Caco-2 (cell line): ENCODE measurements around the gene TLCD3B. TPM values are rescaled to one million over a fixed set of nuclear protein-coding genes. Genes with fewer than 3 reads are reported as not detected.

Experiments
- BruUV-seq: library from RNA; stranded (reverse); fragments of 400-500 nt; replicated peaks from 2 replicates; lab custom pipeline; 2021; lab: Mats Ljungman, UMichigan
- CTCF ChIA-PET: fragments of 300-600 bp; sonication (Branson Sonifier 250); formaldehyde crosslinking; loops from one replicate; lab custom pipeline; 2022; ENCODE audit warnings: antibody characterized with exemption; lab: Charles Lee
- POLR2A ChIA-PET: fragments of 300-600 bp; sonication (Branson Sonifier 250); formaldehyde crosslinking; loops from one replicate; lab custom pipeline; 2022; ENCODE audit warnings: antibody characterized with exemption; lab: Charles Lee
- DNase-seq, 2 experiments: peaks; one replicate each; pipeline versions ENCODE4 v3.0.0 to v3.0.0-alpha.2; 2020 to 2022
- H3K27me3 ChIP-seq: replicated peaks from 2 replicates; pipeline ENCODE4 v1.6.0; 2011; ENCODE audit warnings: low read length; ENCODE audit not compliant: control insufficient read depth, insufficient read depth
- H3K36me3 ChIP-seq: 2 replicates; pipeline ENCODE4 v1.5.1; 2011; ENCODE audit warnings: low read length; ENCODE audit not compliant: control insufficient read depth, insufficient read depth
- H3K4me1 ChIP-seq: fragments of 250-450 bp; sonication (Bioruptor Pico); 2 replicates; pipeline ENCODE4 v1.5.1; 2020; ENCODE audit warnings: mild to moderate bottlenecking
- H3K4me3 ChIP-seq: 2 replicates; pipeline ENCODE4 v1.5.1; 2011; ENCODE audit warnings: low read depth, mild to moderate bottlenecking, control low read depth, low read length
- H3K9me3 ChIP-seq: fragments of 250-450 bp; sonication (Bioruptor Pico); 2 replicates; pipeline ENCODE4 v1.5.1; 2020; ENCODE audit warnings: mild to moderate bottlenecking, moderate library complexity
- H3K27ac Mint-ChIP-seq: one replicate; pipeline ENCODE4 v1.8.0; 2022; ENCODE audit warnings: mixed read lengths; ENCODE audit not compliant: unreplicated experiment
- H3K27me3 Mint-ChIP-seq: one replicate; pipeline ENCODE4 v1.8.0; 2022; ENCODE audit warnings: mixed read lengths; ENCODE audit not compliant: insufficient read depth, unreplicated experiment
- H3K36me3 Mint-ChIP-seq: one replicate; pipeline ENCODE4 v1.8.0; 2022; ENCODE audit warnings: mild to moderate bottlenecking, mixed read lengths; ENCODE audit not compliant: insufficient read depth, unreplicated experiment
- H3K4me1 Mint-ChIP-seq: one replicate; pipeline ENCODE4 v1.8.0; 2022; ENCODE audit warnings: low read depth, mixed read lengths; ENCODE audit not compliant: unreplicated experiment
- H3K4me3 Mint-ChIP-seq: one replicate; pipeline ENCODE4 v1.8.0; 2022; ENCODE audit warnings: mild to moderate bottlenecking, moderate library complexity, mixed read lengths; ENCODE audit not compliant: unreplicated experiment
- H3K9me3 Mint-ChIP-seq: one replicate; pipeline ENCODE4 v1.8.0; 2022; ENCODE audit warnings: mixed read lengths; ENCODE audit not compliant: unreplicated experiment
- intact Hi-C: fragments of 100-400 bp; cut with micrococcal nuclease; formaldehyde crosslinking; loops from one replicate; pipeline ENCODE4 v1.10.0; 2022; ENCODE audit not compliant: unreplicated experiment
- total RNA-seq: library from RNA; stranded (reverse); gene quantifications from 2 replicates; pipeline ENCODE4 v1.2.3, GENCODE V29; 2022
- TF ChIP-seq, protein P1 (sequence below), 2 experiments: fragments of 200-600 bp in 1 of 2; IDR thresholded peaks; 1 replicate in 1 of 2; 2 replicates in 1 of 2; pipeline versions ENCODE4 v1.5.1 to v1.8.0; 2011 to 2022; ENCODE audit warnings: antibody characterized with exemption in 1 of 2, control low read depth in 1 of 2, inconsistent platforms in 1 of 2, low read depth in 1 of 2, low read length in 1 of 2, mild to moderate bottlenecking in 1 of 2, moderate library complexity in 1 of 2; ENCODE audit not compliant: insufficient read depth in 1 of 2, severe bottlenecking in 1 of 2, unreplicated experiment in 1 of 2

TLCD3B gene
- total RNA-seq, 1 experiment from 2014 or later = 0.48 TPM

DNA sequence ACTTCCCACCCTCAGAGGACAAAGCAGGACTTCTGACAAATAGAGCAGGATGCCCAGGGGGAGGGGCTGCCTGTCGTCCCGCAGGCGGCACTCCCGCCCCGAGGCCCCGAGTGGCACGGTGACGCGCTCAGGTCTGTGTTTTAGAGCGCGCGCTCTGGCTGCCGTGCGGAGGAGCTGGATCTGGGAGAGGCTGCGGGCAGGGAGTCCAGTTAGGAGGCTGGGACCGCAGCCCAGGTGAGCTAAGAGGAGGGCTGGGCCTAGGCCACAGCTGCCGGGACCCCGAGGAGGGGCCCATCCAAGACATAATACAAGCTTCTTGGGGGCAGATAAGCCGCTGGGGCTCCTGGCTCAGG is 26.7 kb downstream of the TLCD3B start:
- Mint-ChIP-seq H3K27me3 (no peaks in the 10 kb centered on the region), H3K27ac (no peak overlapping the region), H3K9me3 (no peaks in the 10 kb centered on the region), H3K4me3 (no peak overlapping the region), H3K36me3 (peaks cover 20% of the 10 kb centered on the region), H3K4me1 (no peaks in the 10 kb centered on the region)
- Histone ChIP-seq H3K27me3 (no peaks in the 10 kb centered on the region), H3K9me3 (no peaks in the 10 kb centered on the region), H3K36me3 (no peaks in the 10 kb centered on the region), H3K4me1 (no peaks in the 10 kb centered on the region), H3K4me3 (no peak overlapping the region)
- BruUV-seq = no TSS peak
- CTCF ChIA-PET = interaction anchor here (1.5 to 2.4 kb wide), 2 partner anchors 78 to 104 kb away, joined by 5 to 9 read pairs; partner anchors contain the start of genes ASPHD1, KCTD13 and SEZ6L2
- no peak for DNase-seq
- POLR2A ChIA-PET = no interaction called here
- intact Hi-C loops = no loop called here
- TF ChIP-seq, protein P1, sequence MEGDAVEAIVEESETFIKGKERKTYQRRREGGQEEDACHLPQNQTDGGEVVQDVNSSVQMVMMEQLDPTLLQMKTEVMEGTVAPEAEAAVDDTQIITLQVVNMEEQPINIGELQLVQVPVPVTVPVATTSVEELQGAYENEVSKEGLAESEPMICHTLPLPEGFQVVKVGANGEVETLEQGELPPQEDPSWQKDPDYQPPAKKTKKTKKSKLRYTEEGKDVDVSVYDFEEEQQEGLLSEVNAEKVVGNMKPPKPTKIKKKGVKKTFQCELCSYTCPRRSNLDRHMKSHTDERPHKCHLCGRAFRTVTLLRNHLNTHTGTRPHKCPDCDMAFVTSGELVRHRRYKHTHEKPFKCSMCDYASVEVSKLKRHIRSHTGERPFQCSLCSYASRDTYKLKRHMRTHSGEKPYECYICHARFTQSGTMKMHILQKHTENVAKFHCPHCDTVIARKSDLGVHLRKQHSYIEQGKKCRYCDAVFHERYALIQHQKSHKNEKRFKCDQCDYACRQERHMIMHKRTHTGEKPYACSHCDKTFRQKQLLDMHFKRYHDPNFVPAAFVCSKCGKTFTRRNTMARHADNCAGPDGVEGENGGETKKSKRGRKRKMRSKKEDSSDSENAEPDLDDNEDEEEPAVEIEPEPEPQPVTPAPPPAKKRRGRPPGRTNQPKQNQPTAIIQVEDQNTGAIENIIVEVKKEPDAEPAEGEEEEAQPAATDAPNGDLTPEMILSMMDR (IDR thresholded peaks at IDR 0.05; ENCODE audit: insufficient read depth in 1 of 2, low read depth in 1 of 2, low read length in 1 of 2, severe bottlenecking in 1 of 2, unreplicated experiment in 1 of 2) = no peak

DNA sequence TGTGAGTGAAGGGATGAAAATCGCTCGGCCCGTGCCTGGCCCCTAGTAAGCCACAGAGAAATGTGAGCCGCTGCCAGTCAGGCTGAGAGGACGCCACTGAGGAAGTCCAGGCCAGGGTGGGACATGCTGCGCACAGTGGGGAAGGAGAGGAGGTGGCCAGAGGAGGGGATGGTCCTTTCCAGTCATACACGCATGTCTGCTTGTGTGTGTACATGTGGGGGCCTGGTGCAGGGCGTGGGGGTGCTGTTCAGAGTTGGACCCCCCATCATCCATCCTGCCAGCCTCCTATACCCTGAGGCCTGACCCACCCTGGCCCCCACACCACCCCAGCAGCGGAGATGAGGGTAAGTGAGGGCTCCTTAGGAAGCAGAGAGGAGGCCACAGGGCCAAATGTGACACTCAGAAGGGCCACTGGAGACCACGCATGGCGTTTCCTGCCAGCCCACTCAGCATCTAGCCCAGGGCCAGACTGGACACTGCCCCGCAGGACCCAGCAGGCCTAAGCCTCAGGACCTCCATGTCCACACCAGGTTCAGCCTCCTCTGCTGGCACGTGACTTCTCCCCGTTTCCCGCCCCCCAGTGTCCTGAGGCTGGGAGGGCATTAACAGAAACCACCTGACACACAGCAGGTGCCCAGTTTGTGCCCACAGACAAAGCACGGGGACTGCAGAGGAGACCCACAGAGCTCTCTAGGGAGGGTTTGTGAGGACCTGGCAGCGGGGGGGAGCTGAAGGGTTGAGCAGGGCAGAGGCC is 27.2 kb downstream of the TLCD3B start:
- intact Hi-C loops = no loop called here
- Mint-ChIP-seq H3K4me1 (no peaks in the 10 kb centered on the region), H3K36me3 (peaks cover 25% of the 10 kb centered on the region), H3K27me3 (no peaks in the 10 kb centered on the region), H3K4me3 (no peak overlapping the region), H3K9me3 (no peaks in the 10 kb centered on the region), H3K27ac (no peak overlapping the region)
- H3K9me3 ChIP-seq = no peaks in the 10 kb centered on the region
- no peak for DNase-seq
- H3K4me1 ChIP-seq = no peaks in the 10 kb centered on the region
- H3K36me3 ChIP-seq = no peaks in the 10 kb centered on the region
- CTCF ChIA-PET = interaction anchor here (2.4 kb wide), 1 partner anchor 104 kb away, joined by 9 read pairs; the partner anchor contains the start of genes ASPHD1 and SEZ6L2
- TF ChIP-seq, protein P1 (IDR thresholded peaks at IDR 0.05; ENCODE audit: insufficient read depth in 1 of 2, low read depth in 1 of 2, low read length in 1 of 2, severe bottlenecking in 1 of 2, unreplicated experiment in 1 of 2) = no peak
- POLR2A ChIA-PET = no interaction called here
- no TSS peak for BruUV-seq
- no peak overlapping the region for H3K4me3 ChIP-seq
- H3K27me3 ChIP-seq = no peaks in the 10 kb centered on the region

DNA sequence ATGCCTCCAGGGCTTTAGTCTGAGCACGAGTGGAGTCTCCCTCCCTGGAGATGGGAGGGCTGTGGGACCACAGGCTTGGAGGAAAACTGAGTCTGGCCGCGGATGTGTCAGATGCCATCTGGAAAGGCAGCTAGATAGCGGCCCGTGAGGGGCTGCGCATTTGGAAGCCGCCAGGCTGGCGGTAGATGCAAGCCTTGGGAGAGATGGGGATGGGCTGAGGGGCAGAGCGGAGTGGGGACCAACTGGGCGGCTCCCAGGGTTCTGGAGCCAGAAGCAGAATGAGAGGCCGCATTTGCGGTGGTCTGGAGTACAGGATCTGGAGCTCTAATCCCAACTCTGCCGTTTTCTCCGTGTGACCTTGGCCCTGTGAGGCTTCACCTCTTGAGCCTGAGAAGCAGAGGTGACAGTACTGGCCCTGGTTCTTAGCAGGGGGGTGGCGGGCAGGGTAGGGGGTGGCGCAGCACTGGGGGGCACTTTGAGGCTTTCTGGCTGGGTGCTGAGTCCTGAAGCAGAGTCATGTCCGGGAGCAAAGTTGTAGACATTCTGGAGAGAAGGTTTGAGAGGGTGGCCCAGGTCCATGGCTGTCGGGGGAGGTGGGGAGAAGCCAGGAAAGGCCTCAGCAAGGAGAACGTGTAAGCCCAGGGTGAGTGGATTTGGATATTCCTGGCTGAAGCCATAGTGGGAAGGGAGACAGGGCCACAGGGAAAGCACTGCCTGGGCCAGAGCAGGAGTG is 28.3 kb downstream of the TLCD3B start:
- ChIA-PET CTCF (no interaction called here), POLR2A (no interaction called here)
- no peaks in the 10 kb centered on the region for H3K27me3 ChIP-seq
- no peaks in the 10 kb centered on the region for H3K4me1 Mint-ChIP-seq
- peaks cover 28% of the 10 kb centered on the region for H3K36me3 Mint-ChIP-seq
- H3K4me3 Mint-ChIP-seq = no peak overlapping the region
- no peak for DNase-seq
- intact Hi-C loops = no loop called here
- no TSS peak for BruUV-seq
- no peak overlapping the region for H3K27ac Mint-ChIP-seq
- no peaks in the 10 kb centered on the region for H3K9me3 Mint-ChIP-seq
- H3K9me3 ChIP-seq = no peaks in the 10 kb centered on the region
- TF ChIP-seq, protein P1 (IDR thresholded peaks at IDR 0.05; ENCODE audit: insufficient read depth in 1 of 2, low read depth in 1 of 2, low read length in 1 of 2, severe bottlenecking in 1 of 2, unreplicated experiment in 1 of 2) = no peak
- H3K4me1 ChIP-seq = no peaks in the 10 kb centered on the region
- H3K36me3 ChIP-seq = no peaks in the 10 kb centered on the region
- H3K27me3 Mint-ChIP-seq = no peaks in the 10 kb centered on the region
- H3K4me3 ChIP-seq = no peak overlapping the region
